SK-N-SH (cell line): Measurements from ENCODE around the gene RNF112. TPM values are rescaled to one million over a fixed set of nuclear protein-coding genes. Genes with fewer than 3 reads are reported as not detected.

Source experiments
- CTCF ChIA-PET: fragments of 300-600, 350-600 bp; formaldehyde crosslinking; extraction: SDS; loops from one replicate; lab custom pipeline; 2021; lab: Yijun Ruan, JAX
- POLR2A ChIA-PET: fragments of 350-600 bp; sonication (Branson Sonifier 250); formaldehyde crosslinking; extraction: SDS; loops from one replicate; lab custom pipeline; 2020; ENCODE audit warnings: antibody characterized with exemption, inconsistent platforms; lab: Yijun Ruan, JAX
- DNase-seq: peaks from one replicate; pipeline ENCODE4 v3.0.0; 2012
- H2AFZ ChIP-seq: fragments of 200-600 bp; sonication (generic); 2 replicates; pipeline ENCODE4 v1.8.1; 2016; ENCODE audit warnings: antibody characterized with exemption, mild to moderate bottlenecking, low read depth
- H3F3A ChIP-seq: fragments of 200-600 bp; sonication (generic); replicated peaks from 2 replicates; pipeline ENCODE3; 2016; ENCODE audit warnings: antibody characterized with exemption, mild to moderate bottlenecking; ENCODE audit not compliant: insufficient read depth
- H3K27ac ChIP-seq, 2 experiments: fragments of 200-500 bp in 1 of 2; fragments of 200-600 bp in 1 of 2; sonication (Bioruptor generic) in 1 of 2; sonication (generic), shearing (Covaris generic) in 1 of 2; 2 replicates each; pipeline versions ENCODE4 v1.5.1 to v1.6.1; 2014 to 2016; ENCODE audit warnings: low read depth in 2 of 2, inconsistent platforms in 1 of 2, low read length in 1 of 2, mild to moderate bottlenecking in 1 of 2, mixed read lengths in 1 of 2
- H3K27me3 ChIP-seq: fragments of 200-600 bp; sonication (generic), shearing (Covaris generic); 2 replicates; pipeline ENCODE4 v1.6.1; 2016; ENCODE audit warnings: mixed run types; ENCODE audit not compliant: insufficient read depth
- H3K36me3 ChIP-seq, 2 experiments: fragments of 200-500 bp in 1 of 2; fragments of 200-600 bp in 1 of 2; sonication (Bioruptor generic) in 1 of 2; sonication (generic) in 1 of 2; replicated peaks in 1 of 2; 2 replicates each; pipeline versions ENCODE3 to v1.5.1; 2014 to 2016; ENCODE audit warnings: low read length in 1 of 2, mild to moderate bottlenecking in 1 of 2; ENCODE audit not compliant: insufficient read depth in 2 of 2, control insufficient read depth in 1 of 2
- H3K4me1 ChIP-seq, 2 experiments: fragments of 200-500 bp in 1 of 2; fragments of 200-600 bp in 1 of 2; sonication (Bioruptor generic) in 1 of 2; sonication (generic), shearing (Covaris generic) in 1 of 2; 2 replicates each; pipeline versions ENCODE4 v1.5.1 to v1.6.1; 2014 to 2016; ENCODE audit warnings: low read depth in 1 of 2, low read length in 1 of 2, mixed run types in 1 of 2; ENCODE audit not compliant: insufficient read depth in 2 of 2, control insufficient read depth in 1 of 2
- H3K4me2 ChIP-seq: fragments of 200-600 bp; sonication (generic), shearing (Covaris generic); 2 replicates; pipeline ENCODE4 v1.6.1; 2017; ENCODE audit warnings: mixed run types
- H3K4me3 ChIP-seq, 2 experiments: fragments of 200-500 bp in 1 of 2; fragments of 200-600 bp in 1 of 2; sonication (Bioruptor generic) in 1 of 2; sonication (generic), shearing (Covaris generic) in 1 of 2; 2 replicates each; pipeline versions ENCODE4 v1.5.1 to v1.8.1; 2014 to 2016; ENCODE audit warnings: low read depth in 2 of 2, inconsistent platforms in 1 of 2, low read length in 1 of 2, mild to moderate bottlenecking in 1 of 2, mixed read lengths in 1 of 2, moderate library complexity in 1 of 2
- H3K79me2 ChIP-seq: fragments of 200-600 bp; sonication (generic); 2 replicates; pipeline ENCODE4 v1.8.1; 2017; ENCODE audit warnings: mild to moderate bottlenecking; ENCODE audit not compliant: insufficient read depth
- H3K9ac ChIP-seq: fragments of 200-600 bp; sonication (generic); 2 replicates; pipeline ENCODE4 v1.6.1; 2017; ENCODE audit warnings: mixed run types
- H3K9me2 ChIP-seq: fragments of 200-600 bp; sonication (generic); 2 replicates; pipeline ENCODE4 v1.6.1; 2017; ENCODE audit warnings: mixed run types
- H3K9me3 ChIP-seq: fragments of 200-600 bp; sonication (generic); 2 replicates; pipeline ENCODE4 v1.6.1; 2017; ENCODE audit warnings: mixed run types, mild to moderate bottlenecking, moderate library complexity
- H4K20me1 ChIP-seq: fragments of 200-600 bp; sonication (generic); 2 replicates; pipeline ENCODE4 v1.6.1; 2017; ENCODE audit warnings: mild to moderate bottlenecking, mixed run types; ENCODE audit not compliant: insufficient read depth
- CHD2 ChIP-seq: fragments of 150-350 bp; IDR thresholded peaks from 2 replicates; pipeline ENCODE4 v1.6.1; 2018; ENCODE audit warnings: low read length; ENCODE audit not compliant: partially characterized antibody
- EP300 ChIP-seq, 2 experiments: IDR thresholded peaks; 2 replicates each; pipeline versions ENCODE4 v1.4.0 to v1.6.1; 2012; ENCODE audit warnings: borderline replicate concordance in 1 of 2, low read depth in 1 of 2, low read length in 1 of 2
- FOXM1 ChIP-seq: IDR thresholded peaks from 2 replicates; pipeline ENCODE4 v1.4.0; 2012; ENCODE audit warnings: low read depth, mild to moderate bottlenecking
- GATA2 ChIP-seq: sonication (generic); formaldehyde crosslinking; IDR thresholded peaks from 2 replicates; pipeline ENCODE4 v1.5.0; 2020; ENCODE audit warnings: mild to moderate bottlenecking, missing genetic modification reagents
- JUND ChIP-seq: IDR thresholded peaks from 2 replicates; pipeline ENCODE4 v1.4.0; 2012
- MEF2A ChIP-seq: IDR thresholded peaks from 2 replicates; pipeline ENCODE4 v1.4.0; 2012; ENCODE audit warnings: low read depth, borderline replicate concordance
- NFIC ChIP-seq: IDR thresholded peaks from 2 replicates; pipeline ENCODE4 v1.4.0; 2012; ENCODE audit warnings: borderline replicate concordance
- RCOR1 ChIP-seq: fragments of 150-350 bp; IDR thresholded peaks from 2 replicates; pipeline ENCODE4 v1.6.1; 2017; ENCODE audit warnings: antibody characterized with exemption, low read length
- RFX5 ChIP-seq: IDR thresholded peaks from 2 replicates; pipeline ENCODE4 v1.6.1; 2012; ENCODE audit warnings: mild to moderate bottlenecking, improper control_type of control experiment, low read length
- SIN3A ChIP-seq: IDR thresholded peaks from 2 replicates; pipeline ENCODE4 v1.6.1; 2012; ENCODE audit warnings: low read depth, mild to moderate bottlenecking, low read length, moderate library complexity, borderline replicate concordance
- TCF12 ChIP-seq: IDR thresholded peaks from 2 replicates; pipeline ENCODE4 v1.4.0; 2012
- TEAD4 ChIP-seq: IDR thresholded peaks from 2 replicates; pipeline ENCODE4 v1.4.0; 2012; ENCODE audit warnings: mild to moderate bottlenecking, borderline replicate concordance; ENCODE audit not compliant: insufficient read depth
- WGBS: methylation state at CpG from one replicate; pipeline ENCODE4 v1.1.6; 2017; ENCODE audit warnings: low lambda C conversion rate; 5-methylcytosine and 5-hydroxymethylcytosine counted together
- polyA plus RNA-seq, 3 experiments: library from polyadenylated mRNA; depleted of rRNA; stranded (reverse); fragments of >200 nt; gene quantifications; 2 replicates each; pipeline ENCODE4 v1.2.3, GENCODE V29; 2012
- TF ChIP-seq, protein P1 (sequence below): IDR thresholded peaks from 2 replicates; pipeline ENCODE4 v1.4.0; 2012; ENCODE audit warnings: low read depth, borderline replicate concordance
- TF ChIP-seq, protein P2 (sequence below): IDR thresholded peaks from 2 replicates; pipeline ENCODE4 v1.6.1; 2012; ENCODE audit warnings: mild to moderate bottlenecking, low read depth, low read length, moderate library complexity
- TF ChIP-seq, protein P3 (sequence below): IDR thresholded peaks from 2 replicates; pipeline ENCODE4 v1.4.0; 2012; ENCODE audit warnings: low read depth, borderline replicate concordance
- TF ChIP-seq, protein P4 (sequence below): fragments of 200-600 bp; sonication (generic); IDR thresholded peaks from 2 replicates; pipeline ENCODE4 v1.6.1; 2017; ENCODE audit warnings: antibody characterized with exemption, mild to moderate bottlenecking, moderate library complexity
- TF ChIP-seq, protein P5 (sequence below): fragments of 150-350 bp; IDR thresholded peaks from 2 replicates; pipeline ENCODE4 v1.6.1; 2017; ENCODE audit warnings: antibody characterized with exemption, low read length, low read depth, borderline replicate concordance
- TF ChIP-seq, protein P6 (sequence below): IDR thresholded peaks from 2 replicates; pipeline ENCODE4; 2012

The RNF112 gene
- polyA plus RNA-seq, 1 of the 3 experiments (the other 2 are of a cell fraction): 22.6 TPM

DNA sequence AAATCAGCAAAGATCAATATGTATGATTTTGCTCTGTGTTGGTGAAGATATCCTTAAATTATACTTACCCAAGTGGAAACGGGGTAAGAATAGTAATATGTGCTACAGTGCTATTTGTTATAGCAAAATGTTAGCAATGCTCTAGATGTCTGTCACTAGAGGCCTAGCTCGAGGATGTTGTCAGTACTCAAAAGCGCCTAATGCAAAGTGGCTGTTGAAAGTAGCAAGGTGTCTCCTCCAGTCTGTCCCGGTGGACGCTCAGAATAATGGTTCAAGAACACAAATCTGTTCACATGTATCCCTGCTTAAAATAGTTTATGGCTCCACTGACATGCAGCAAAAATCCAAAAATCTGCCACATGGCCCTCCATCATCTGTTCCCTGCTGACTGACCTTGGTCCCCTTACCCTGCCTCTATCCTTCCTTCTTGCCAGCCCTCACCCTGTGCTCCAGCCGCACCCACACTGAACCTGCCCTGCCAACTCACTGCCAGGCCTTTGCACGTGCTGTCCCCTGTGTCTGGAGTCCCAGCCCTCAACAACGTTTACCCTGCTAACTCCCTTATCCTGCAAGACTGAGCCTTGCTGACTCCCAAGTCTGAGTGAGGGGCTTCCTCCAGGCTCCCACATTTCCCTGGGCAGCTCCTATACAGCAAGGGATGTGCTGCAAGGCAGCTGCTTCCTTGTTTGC is 9.6 kb upstream of the RNF112 start:
- no peak for DNase-seq
- H3K9ac ChIP-seq: no peak overlapping the region
- WGBS: 78% methylated on average over 8 of the region's 8 CpGs
- no peak overlapping the region for H3K4me2 ChIP-seq
- no peaks in the 10 kb centered on the region for H3K27me3 ChIP-seq
- no peak overlapping the region for H2AFZ ChIP-seq
- no peak overlapping the region for H3K4me3 ChIP-seq
- TF ChIP-seq SIN3A (no peak), TEAD4 (no peak), RCOR1 (no peak), NFIC (no peak), JUND (no peak), TCF12 (no peak), CHD2 (no peak), RFX5 (no peak), EP300 (IDR thresholded peaks at IDR 0.05; ENCODE audit: borderline replicate concordance in 1 of 2, low read depth in 1 of 2, low read length in 1 of 2) (no peak), GATA2 (CRISPR knock-in tag) (no peak), FOXM1 (no peak), MEF2A (no peak)
- TF ChIP-seq, protein P1, sequence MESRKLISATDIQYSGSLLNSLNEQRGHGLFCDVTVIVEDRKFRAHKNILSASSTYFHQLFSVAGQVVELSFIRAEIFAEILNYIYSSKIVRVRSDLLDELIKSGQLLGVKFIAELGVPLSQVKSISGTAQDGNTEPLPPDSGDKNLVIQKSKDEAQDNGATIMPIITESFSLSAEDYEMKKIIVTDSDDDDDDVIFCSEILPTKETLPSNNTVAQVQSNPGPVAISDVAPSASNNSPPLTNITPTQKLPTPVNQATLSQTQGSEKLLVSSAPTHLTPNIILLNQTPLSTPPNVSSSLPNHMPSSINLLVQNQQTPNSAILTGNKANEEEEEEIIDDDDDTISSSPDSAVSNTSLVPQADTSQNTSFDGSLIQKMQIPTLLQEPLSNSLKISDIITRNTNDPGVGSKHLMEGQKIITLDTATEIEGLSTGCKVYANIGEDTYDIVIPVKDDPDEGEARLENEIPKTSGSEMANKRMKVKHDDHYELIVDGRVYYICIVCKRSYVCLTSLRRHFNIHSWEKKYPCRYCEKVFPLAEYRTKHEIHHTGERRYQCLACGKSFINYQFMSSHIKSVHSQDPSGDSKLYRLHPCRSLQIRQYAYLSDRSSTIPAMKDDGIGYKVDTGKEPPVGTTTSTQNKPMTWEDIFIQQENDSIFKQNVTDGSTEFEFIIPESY: no peak
- TF ChIP-seq, protein P2, sequence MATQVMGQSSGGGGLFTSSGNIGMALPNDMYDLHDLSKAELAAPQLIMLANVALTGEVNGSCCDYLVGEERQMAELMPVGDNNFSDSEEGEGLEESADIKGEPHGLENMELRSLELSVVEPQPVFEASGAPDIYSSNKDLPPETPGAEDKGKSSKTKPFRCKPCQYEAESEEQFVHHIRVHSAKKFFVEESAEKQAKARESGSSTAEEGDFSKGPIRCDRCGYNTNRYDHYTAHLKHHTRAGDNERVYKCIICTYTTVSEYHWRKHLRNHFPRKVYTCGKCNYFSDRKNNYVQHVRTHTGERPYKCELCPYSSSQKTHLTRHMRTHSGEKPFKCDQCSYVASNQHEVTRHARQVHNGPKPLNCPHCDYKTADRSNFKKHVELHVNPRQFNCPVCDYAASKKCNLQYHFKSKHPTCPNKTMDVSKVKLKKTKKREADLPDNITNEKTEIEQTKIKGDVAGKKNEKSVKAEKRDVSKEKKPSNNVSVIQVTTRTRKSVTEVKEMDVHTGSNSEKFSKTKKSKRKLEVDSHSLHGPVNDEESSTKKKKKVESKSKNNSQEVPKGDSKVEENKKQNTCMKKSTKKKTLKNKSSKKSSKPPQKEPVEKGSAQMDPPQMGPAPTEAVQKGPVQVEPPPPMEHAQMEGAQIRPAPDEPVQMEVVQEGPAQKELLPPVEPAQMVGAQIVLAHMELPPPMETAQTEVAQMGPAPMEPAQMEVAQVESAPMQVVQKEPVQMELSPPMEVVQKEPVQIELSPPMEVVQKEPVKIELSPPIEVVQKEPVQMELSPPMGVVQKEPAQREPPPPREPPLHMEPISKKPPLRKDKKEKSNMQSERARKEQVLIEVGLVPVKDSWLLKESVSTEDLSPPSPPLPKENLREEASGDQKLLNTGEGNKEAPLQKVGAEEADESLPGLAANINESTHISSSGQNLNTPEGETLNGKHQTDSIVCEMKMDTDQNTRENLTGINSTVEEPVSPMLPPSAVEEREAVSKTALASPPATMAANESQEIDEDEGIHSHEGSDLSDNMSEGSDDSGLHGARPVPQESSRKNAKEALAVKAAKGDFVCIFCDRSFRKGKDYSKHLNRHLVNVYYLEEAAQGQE: no peak
- TF ChIP-seq, protein P3, sequence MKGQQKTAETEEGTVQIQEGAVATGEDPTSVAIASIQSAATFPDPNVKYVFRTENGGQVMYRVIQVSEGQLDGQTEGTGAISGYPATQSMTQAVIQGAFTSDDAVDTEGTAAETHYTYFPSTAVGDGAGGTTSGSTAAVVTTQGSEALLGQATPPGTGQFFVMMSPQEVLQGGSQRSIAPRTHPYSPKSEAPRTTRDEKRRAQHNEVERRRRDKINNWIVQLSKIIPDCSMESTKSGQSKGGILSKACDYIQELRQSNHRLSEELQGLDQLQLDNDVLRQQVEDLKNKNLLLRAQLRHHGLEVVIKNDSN: no peak
- TF ChIP-seq, protein P4, sequence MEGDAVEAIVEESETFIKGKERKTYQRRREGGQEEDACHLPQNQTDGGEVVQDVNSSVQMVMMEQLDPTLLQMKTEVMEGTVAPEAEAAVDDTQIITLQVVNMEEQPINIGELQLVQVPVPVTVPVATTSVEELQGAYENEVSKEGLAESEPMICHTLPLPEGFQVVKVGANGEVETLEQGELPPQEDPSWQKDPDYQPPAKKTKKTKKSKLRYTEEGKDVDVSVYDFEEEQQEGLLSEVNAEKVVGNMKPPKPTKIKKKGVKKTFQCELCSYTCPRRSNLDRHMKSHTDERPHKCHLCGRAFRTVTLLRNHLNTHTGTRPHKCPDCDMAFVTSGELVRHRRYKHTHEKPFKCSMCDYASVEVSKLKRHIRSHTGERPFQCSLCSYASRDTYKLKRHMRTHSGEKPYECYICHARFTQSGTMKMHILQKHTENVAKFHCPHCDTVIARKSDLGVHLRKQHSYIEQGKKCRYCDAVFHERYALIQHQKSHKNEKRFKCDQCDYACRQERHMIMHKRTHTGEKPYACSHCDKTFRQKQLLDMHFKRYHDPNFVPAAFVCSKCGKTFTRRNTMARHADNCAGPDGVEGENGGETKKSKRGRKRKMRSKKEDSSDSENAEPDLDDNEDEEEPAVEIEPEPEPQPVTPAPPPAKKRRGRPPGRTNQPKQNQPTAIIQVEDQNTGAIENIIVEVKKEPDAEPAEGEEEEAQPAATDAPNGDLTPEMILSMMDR: no peak
- TF ChIP-seq, protein P5, sequence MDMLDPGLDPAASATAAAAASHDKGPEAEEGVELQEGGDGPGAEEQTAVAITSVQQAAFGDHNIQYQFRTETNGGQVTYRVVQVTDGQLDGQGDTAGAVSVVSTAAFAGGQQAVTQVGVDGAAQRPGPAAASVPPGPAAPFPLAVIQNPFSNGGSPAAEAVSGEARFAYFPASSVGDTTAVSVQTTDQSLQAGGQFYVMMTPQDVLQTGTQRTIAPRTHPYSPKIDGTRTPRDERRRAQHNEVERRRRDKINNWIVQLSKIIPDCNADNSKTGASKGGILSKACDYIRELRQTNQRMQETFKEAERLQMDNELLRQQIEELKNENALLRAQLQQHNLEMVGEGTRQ: no peak
- TF ChIP-seq, protein P6, sequence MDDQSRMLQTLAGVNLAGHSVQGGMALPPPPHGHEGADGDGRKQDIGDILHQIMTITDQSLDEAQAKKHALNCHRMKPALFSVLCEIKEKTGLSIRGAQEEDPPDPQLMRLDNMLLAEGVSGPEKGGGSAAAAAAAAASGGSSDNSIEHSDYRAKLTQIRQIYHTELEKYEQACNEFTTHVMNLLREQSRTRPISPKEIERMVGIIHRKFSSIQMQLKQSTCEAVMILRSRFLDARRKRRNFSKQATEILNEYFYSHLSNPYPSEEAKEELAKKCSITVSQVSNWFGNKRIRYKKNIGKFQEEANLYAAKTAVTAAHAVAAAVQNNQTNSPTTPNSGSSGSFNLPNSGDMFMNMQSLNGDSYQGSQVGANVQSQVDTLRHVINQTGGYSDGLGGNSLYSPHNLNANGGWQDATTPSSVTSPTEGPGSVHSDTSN: no peak
- no peaks in the 10 kb centered on the region for H3K79me2 ChIP-seq
- H4K20me1 ChIP-seq: no peaks in the 10 kb centered on the region
- H3K9me2 ChIP-seq: no peaks in the 10 kb centered on the region
- peak overlapping the region in 1 of 2 experiments; percentile 80; a peak in 2 of 4 replicates for H3K27ac ChIP-seq
- CTCF ChIA-PET: interaction anchor here (0.7 to 3.6 kb wide), 5 partner anchors 9 to 1549 kb away, joined by 3 to 16 read pairs (median 5); partner anchors contain the start of gene B9D1
- H3K4me1 ChIP-seq: peaks cover 13 to 35% of the 10 kb centered on the region in 2 experiments; a peak in 3 of 4 replicates
- H3K36me3 ChIP-seq: no peaks in the 10 kb centered on the region
- H3K9me3 ChIP-seq: no peaks in the 10 kb centered on the region
- POLR2A ChIA-PET: interaction anchor here (1.0 to 2.8 kb wide), 2 partner anchors 15 to 24 kb away, joined by 5 to 12 read pairs; partner anchors contain the start of gene MFAP4
- no peaks in the 10 kb centered on the region for H3F3A ChIP-seq
